ENCODE measurements around the gene MTHFSD. TPM values are rescaled to one million over a fixed set of nuclear protein-coding genes. Genes with fewer than 3 reads are reported as not detected.

The MTHFSD gene
- 10 to 100 TPM; 12.5 to 26.6 (median 19.3) TPM for total RNA-seq

GRCh38 chr16:86554917-86555703, at the start of gene MTHFSD:
MTHFSD (minus strand) TSS chr16:86555235; CDS start chr16:86555184, 51 bp downstream.
- Histone ChIP-seq H3K27me3 (peaks cover 31% of the 10 kb centered on the region), H3K36me3 (peaks cover 0 to 27% of the 10 kb centered on the region in 2 donors), H3K4me1 (peaks cover 0 to 31% (median 0%) of the 10 kb centered on the region in 3 donors), H3K4me3 (peak within 1 kb of the TSS; percentile 70 to 77), H3K27ac (peak within 1 kb of the TSS; percentile 82 to 91 (median 88)), H3K9me3 (no peaks in the 10 kb centered on the region)
- 0 to 3% methylated on average over 5 to 20 of the region's 70 CpGs for WGBS, 2 donors (ENCODE audit: low coverage in 1 of 2)
- peak; percentile 98 for ATAC-seq
- TF ChIP-seq CTCF (IDR thresholded peaks at IDR 0.05) (peak in 1 of 4 experiments; percentile 16), POLR2AphosphoS5 (IDR thresholded peaks at IDR 0.05) (peak; percentile 83), EP300 (IDR thresholded peaks at IDR 0.05) (no peak), POLR2A (IDR thresholded peaks at IDR 0.05) (peak; percentile 72 to 75)

GRCh38 chr16:86604436-86605193, 49.6 kb upstream of the MTHFSD start:
- TF ChIP-seq POLR2AphosphoS5 (IDR thresholded peaks at IDR 0.05) (no peak), CTCF (IDR thresholded peaks at IDR 0.05) (no peak), EP300 (IDR thresholded peaks at IDR 0.05) (no peak), POLR2A (IDR thresholded peaks at IDR 0.05) (no peak)
- Histone ChIP-seq H3K27ac (no peak overlapping the region), H3K9me3 (peaks cover 0 to 9% (median 0%) of the 10 kb centered on the region in 3 donors), H3K4me3 (peak overlapping the region in 1 of 2 donors; percentile 13), H3K36me3 (no peaks in the 10 kb centered on the region), H3K4me1 (no peaks in the 10 kb centered on the region), H3K27me3 (peaks cover 88% of the 10 kb centered on the region)
- ATAC-seq, result no peak
- 53 to 60% methylated on average over 8 to 11 of the region's 16 CpGs for WGBS, 2 donors (ENCODE audit: low coverage in 1 of 2)

GRCh38 chr16:86602521-86602920, 47.5 kb upstream of the MTHFSD start:
- no peaks in the 10 kb centered on the region for H3K4me1 ChIP-seq
- no peak for ATAC-seq
- TF ChIP-seq POLR2A (IDR thresholded peaks at IDR 0.05), result no peak
- no peak for TF ChIP-seq EP300 (IDR thresholded peaks at IDR 0.05)
- TF ChIP-seq POLR2AphosphoS5 (IDR thresholded peaks at IDR 0.05), result no peak
- TF ChIP-seq CTCF (IDR thresholded peaks at IDR 0.05), result no peak
- H3K27me3 ChIP-seq, result peaks cover 84% of the 10 kb centered on the region
- 38 to 94% methylated on average over 2 to 4 of the region's 4 CpGs for WGBS, 2 donors (ENCODE audit: low coverage in 1 of 2)
- no peak overlapping the region for H3K27ac ChIP-seq
- no peak overlapping the region for H3K4me3 ChIP-seq
- no peaks in the 10 kb centered on the region for H3K36me3 ChIP-seq
- H3K9me3 ChIP-seq, result peaks cover 0 to 9% (median 0%) of the 10 kb centered on the region in 3 donors

- TF ChIP-seq POLR2AphosphoS5 (IDR thresholded peaks at IDR 0.05), result no peak
- TF ChIP-seq CTCF (IDR thresholded peaks at IDR 0.05), result no peak
- TF ChIP-seq POLR2A (IDR thresholded peaks at IDR 0.05), result no peak
- no peak overlapping the region for H3K4me3 ChIP-seq
- no peaks in the 10 kb centered on the region for H3K36me3 ChIP-seq
- H3K4me1 ChIP-seq, result no peaks in the 10 kb centered on the region
- ATAC-seq, result no peak
- peaks cover 84% of the 10 kb centered on the region for H3K27me3 ChIP-seq
- no peak overlapping the region for H3K27ac ChIP-seq
- H3K9me3 ChIP-seq, result peaks cover 0 to 9% (median 0%) of the 10 kb centered on the region in 3 donors
- WGBS, 2 donors (ENCODE audit: low coverage in 1 of 2), result 80% methylated on average over 1 of the region's 2 CpGs; no CpG with 5 or more reads in 1 of the 2 donors
Measured at GRCh38 chr16:86601356-86601755, 46.3 kb upstream of the MTHFSD start.

Data from gastroesophageal sphincter (tissue), 4 donors.